Epithelial cell of esophagus (primary cell): ENCODE measurements around the gene HAS3.

Source experiments
- DNase-seq: peaks from one replicate; pipeline ENCODE4 v3.0.0; 2010; ENCODE audit warnings: low read depth
- H3K4me3 ChIP-seq: 2 replicates; pipeline ENCODE4 v1.5.1; 2011; ENCODE audit warnings: mild to moderate bottlenecking, low read length, control low read depth
- TF ChIP-seq, protein P1 (sequence below): IDR thresholded peaks from 2 replicates; pipeline ENCODE4 v1.5.1; 2011; ENCODE audit warnings: low read depth, mild to moderate bottlenecking, low read length, control low read depth, inconsistent platforms; ENCODE audit not compliant: insufficient read depth; ENCODE audit errors: missing control alignments

HAS3 gene

DNA sequence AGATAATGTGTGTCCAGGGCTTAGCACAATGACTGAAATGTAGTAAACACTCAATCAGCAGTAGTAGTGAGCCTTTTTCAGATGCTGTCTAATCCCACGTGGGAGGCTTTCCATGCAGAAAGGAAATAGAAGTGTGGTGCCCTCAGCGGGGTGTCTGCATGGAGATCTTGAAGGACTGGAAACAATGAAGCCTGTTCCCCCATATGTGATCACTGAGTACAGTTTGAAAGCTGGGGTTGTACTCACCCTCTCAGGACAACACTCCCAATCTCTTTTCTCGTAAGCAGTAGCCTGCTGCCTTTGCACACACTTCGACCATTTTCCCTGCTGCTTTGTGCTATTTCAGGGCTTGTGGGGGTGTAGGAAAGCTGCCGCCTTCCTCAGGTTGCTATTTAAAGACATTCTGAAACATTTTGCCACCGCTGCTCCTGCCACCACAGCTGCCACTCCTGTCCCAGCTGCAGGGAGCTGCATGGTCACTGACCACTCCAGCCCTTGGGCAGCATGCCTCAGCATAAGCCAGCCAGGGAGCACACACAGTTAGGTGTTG, 40.6 kb upstream of the HAS3 start:
- DNase-seq: no peak
- TF ChIP-seq, protein P1, sequence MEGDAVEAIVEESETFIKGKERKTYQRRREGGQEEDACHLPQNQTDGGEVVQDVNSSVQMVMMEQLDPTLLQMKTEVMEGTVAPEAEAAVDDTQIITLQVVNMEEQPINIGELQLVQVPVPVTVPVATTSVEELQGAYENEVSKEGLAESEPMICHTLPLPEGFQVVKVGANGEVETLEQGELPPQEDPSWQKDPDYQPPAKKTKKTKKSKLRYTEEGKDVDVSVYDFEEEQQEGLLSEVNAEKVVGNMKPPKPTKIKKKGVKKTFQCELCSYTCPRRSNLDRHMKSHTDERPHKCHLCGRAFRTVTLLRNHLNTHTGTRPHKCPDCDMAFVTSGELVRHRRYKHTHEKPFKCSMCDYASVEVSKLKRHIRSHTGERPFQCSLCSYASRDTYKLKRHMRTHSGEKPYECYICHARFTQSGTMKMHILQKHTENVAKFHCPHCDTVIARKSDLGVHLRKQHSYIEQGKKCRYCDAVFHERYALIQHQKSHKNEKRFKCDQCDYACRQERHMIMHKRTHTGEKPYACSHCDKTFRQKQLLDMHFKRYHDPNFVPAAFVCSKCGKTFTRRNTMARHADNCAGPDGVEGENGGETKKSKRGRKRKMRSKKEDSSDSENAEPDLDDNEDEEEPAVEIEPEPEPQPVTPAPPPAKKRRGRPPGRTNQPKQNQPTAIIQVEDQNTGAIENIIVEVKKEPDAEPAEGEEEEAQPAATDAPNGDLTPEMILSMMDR: no peak
- H3K4me3 ChIP-seq: no peak overlapping the region

DNA sequence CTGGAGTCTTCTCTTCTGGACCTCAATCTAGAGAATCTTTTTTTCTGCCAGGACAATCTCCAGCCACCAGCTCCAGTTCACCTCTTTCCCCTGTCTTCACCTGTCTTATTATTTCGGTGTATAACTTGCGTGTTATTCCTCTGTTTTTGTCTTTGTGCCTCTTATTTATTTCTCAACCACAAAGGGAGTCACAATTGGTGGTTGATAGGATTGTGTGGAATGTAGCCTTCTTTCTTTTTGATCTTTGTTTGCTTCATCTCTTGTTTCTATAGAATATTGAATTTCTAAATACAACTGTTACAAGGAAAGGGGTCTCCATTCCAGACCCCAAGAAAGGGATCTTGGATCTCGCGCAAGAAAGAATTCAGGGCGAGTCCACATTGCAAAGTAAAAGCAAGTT, 35.9 kb upstream of the HAS3 start:
- TF ChIP-seq, protein P1: no peak
- no peak for DNase-seq

DNA sequence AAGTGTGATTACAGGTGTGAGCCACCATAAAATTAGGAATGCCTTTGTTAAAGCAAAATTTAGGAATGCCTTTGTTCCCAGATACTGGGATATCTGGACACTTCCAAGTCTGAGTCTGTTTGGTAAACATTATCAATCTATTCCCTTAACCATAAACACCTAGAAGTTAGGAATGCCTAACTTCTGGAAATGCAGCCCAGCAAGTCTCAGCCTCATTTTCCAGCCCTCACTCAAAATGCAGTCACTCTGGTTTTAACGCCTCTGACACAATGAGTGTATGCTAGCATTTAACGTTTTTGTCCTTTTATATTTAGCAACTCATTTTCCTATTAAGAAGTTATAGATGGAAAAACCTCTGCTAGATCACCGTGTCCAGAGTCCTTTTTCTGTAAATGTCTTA, 34.4 kb upstream of the HAS3 start:
- no peak overlapping the region for H3K4me3 ChIP-seq
- no peak for DNase-seq
- TF ChIP-seq, protein P1: no peak

More for the DNA sequence above, 35.9 kb upstream of the HAS3 start:
- H3K4me3 ChIP-seq: no peak overlapping the region

DNA sequence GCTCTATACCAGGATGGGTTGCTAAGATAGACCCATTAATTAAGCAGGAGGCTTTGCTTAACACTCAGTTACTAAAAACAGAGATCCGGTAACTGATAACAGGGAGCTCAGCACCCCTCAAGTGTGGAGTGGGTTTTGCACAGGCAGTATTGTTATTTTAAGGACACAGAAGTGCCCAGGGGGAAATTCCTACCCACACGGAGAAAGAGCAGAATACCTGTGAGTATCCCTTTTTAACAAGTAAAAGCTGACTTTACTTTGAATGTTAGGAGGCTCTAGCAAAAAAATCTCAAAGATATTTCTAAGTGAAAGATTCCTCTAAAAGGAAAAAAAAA, 32.8 kb upstream of the HAS3 start:
- DNase-seq: no peak
- TF ChIP-seq, protein P1: no peak
- no peak overlapping the region for H3K4me3 ChIP-seq

DNA sequence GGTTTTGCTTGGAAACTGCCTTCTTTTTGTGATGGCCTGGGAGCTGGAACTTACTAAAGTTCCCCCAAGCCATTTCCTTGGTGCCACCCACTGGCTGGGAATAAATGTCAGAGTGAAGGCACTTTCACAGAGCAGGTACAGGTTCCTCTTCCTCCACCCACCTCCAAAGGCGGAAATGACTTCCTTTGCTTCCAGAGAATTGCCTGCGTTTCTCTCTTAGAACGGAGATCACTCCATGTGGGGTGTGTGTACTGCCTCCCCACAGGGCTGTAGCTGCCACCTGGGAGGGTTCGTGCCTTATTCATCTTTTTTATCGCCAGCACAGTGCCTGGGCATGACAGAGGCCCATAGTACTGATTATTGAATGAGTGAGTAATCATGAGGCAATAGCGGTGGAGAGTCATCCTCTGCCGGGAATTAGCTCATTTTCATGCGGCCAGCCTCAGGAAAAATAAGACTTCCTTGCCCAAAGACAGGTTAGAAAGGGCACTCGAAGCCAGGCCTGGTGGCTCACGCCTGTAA, 32.2 kb upstream of the HAS3 start:
- H3K4me3 ChIP-seq: no peak overlapping the region
- DNase-seq: peak; percentile 98
- TF ChIP-seq, protein P1: no peak

DNA sequence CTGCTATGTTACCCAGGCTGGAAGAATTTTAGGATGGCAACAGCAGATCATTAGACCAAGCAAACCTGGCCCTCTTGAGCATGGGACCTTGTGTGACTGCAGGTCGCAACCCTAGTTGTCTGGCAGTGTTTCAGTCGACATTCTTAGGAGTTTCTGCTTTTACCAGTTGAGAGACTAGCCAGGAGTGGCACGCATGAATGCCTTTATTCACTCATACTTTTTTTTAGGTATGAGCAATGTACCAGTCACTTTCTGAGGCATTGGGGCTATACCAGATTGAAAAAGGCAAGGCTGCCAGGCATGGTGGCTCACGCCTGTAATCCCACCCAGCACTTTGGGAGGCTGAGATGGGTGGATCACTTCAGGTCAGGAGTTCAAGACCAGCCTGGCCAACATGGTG, 28.2 kb upstream of the HAS3 start:
- no peak overlapping the region for H3K4me3 ChIP-seq
- TF ChIP-seq, protein P1: no peak
- DNase-seq: peak; percentile 94

DNA sequence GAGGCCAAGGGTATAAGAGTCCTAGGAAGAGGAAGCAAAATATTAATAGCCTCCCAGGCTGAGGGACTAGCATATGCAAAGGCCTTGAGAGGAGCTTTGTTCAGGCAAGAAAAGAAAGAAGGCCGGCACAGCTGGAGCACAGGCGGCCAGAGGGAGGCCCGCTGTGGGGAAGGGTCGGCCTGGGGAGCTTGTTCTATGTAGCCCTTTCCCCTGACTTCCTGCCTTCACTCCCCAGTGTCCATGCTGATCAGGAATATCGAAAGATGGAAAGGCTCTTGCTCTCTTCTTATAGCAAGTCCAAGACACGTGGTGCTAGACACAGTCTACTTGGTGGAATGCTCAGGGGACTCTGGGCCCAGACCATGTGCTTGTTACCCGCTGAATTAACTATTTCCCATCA, 27.4 kb upstream of the HAS3 start:
- no peak for DNase-seq
- no peak overlapping the region for H3K4me3 ChIP-seq
- TF ChIP-seq, protein P1: no peak
